Brain microvascular endothelial cell (primary cell): ENCODE data around the gene GTF3C5.

Experiments
- DNase-seq: peaks from one replicate; pipeline ENCODE4 v3.0.0-alpha.2; 2020
- H3K27ac ChIP-seq: fragments of 250-450 bp; sonication (Bioruptor Pico); 2 replicates; pipeline ENCODE4 v1.5.1; 2020; ENCODE audit warnings: mild to moderate bottlenecking, moderate library complexity
- H3K27me3 ChIP-seq: fragments of 250-450 bp; sonication (Bioruptor Pico); replicated peaks from 2 replicates; pipeline ENCODE4 v1.5.1; 2020; ENCODE audit warnings: mild to moderate bottlenecking
- H3K36me3 ChIP-seq: fragments of 250-450 bp; sonication (Bioruptor Pico); replicated peaks from 2 replicates; pipeline ENCODE4 v1.5.1; 2020; ENCODE audit warnings: mild to moderate bottlenecking
- H3K4me3 ChIP-seq: 2 replicates; pipeline ENCODE4 v1.5.1; 2011; ENCODE audit warnings: low read depth, mild to moderate bottlenecking, control low read depth, low read length, moderate library complexity
- CTCF ChIP-seq: IDR thresholded peaks from 2 replicates; pipeline ENCODE4 v1.5.1; 2011; ENCODE audit warnings: low read depth, mild to moderate bottlenecking, moderate library complexity, low read length, control low read depth, inconsistent platforms; ENCODE audit errors: missing control alignments
- in situ Hi-C: cut with HindIII; loops from 2 replicates; pipeline ENCODE4 v1.10.0; 2017; ENCODE audit warnings: low sequenced_read_pairs, low pct_ligation_motif_present

GTF3C5 gene

GRCh38 chr9:133087429-133088145 lies 56.8 kb downstream of the GTF3C5 start:
- in situ Hi-C loops, result no loop called here
- no peak overlapping the region for H3K4me3 ChIP-seq
- TF ChIP-seq CTCF, result no peak

GRCh38 chr9:133088146-133088750 lies 57.5 kb downstream of the GTF3C5 start:
- no peak overlapping the region for H3K4me3 ChIP-seq
- no peak overlapping the region for H3K27ac ChIP-seq
- no peak for TF ChIP-seq CTCF
- no peaks in the 10 kb centered on the region for H3K36me3 ChIP-seq
- no peaks in the 10 kb centered on the region for H3K27me3 ChIP-seq
- in situ Hi-C loops, result no loop called here
- DNase-seq, result no peak

More at GRCh38 chr9:133087429-133088145, 56.8 kb downstream of the GTF3C5 start:
- no peaks in the 10 kb centered on the region for H3K36me3 ChIP-seq
- DNase-seq, result no peak
- no peak overlapping the region for H3K27ac ChIP-seq
- H3K27me3 ChIP-seq, result no peaks in the 10 kb centered on the region

GRCh38 chr9:133088756-133089155 lies 58.0 kb downstream of the GTF3C5 start:
- in situ Hi-C loops, result no loop called here
- no peak for DNase-seq
- no peak for TF ChIP-seq CTCF
- no peak overlapping the region for H3K27ac ChIP-seq
- H3K36me3 ChIP-seq, result no peaks in the 10 kb centered on the region
- H3K4me3 ChIP-seq, result no peak overlapping the region
- no peaks in the 10 kb centered on the region for H3K27me3 ChIP-seq

- H3K27me3 ChIP-seq, result no peaks in the 10 kb centered on the region
- no peak overlapping the region for H3K27ac ChIP-seq
- in situ Hi-C loops, result no loop called here
- no peaks in the 10 kb centered on the region for H3K36me3 ChIP-seq
- TF ChIP-seq CTCF, result no peak
- DNase-seq, result no peak
- H3K4me3 ChIP-seq, result no peak overlapping the region
These were observed 58.5 kb downstream of the GTF3C5 start for GRCh38 chr9:133089271-133089671.

- H3K27ac ChIP-seq, result no peak overlapping the region
- H3K27me3 ChIP-seq, result no peaks in the 10 kb centered on the region
- no peak overlapping the region for H3K4me3 ChIP-seq
- no peak for TF ChIP-seq CTCF
- DNase-seq, result no peak
- no peaks in the 10 kb centered on the region for H3K36me3 ChIP-seq
- in situ Hi-C loops, result no loop called here
These were observed 59.4 kb downstream of the GTF3C5 start for GRCh38 chr9:133090187-133090586.
